Glutamatergic neuron (in vitro differentiated cells): Measurements from ENCODE around the gene SREBF2. TPM values are rescaled to one million over a fixed set of nuclear protein-coding genes. Genes with fewer than 3 reads are reported as not detected.
"Not testable (repeated sequence)": the region's sequence is repeated elsewhere in the genome, so short reads cannot be mapped to it uniquely, and the experiment has no call there.

Experiments used
- DNase-seq: peaks from one replicate; pipeline ENCODE4 v3.0.0; 2022
- H3K27ac Mint-ChIP-seq: one replicate; pipeline ENCODE4 v1.8.0; 2020; ENCODE audit warnings: mild to moderate bottlenecking, mixed read lengths, inconsistent platforms; ENCODE audit not compliant: unreplicated experiment
- H3K27me3 Mint-ChIP-seq: one replicate; pipeline ENCODE4 v1.8.0; 2020; ENCODE audit warnings: mild to moderate bottlenecking, moderate library complexity, mixed read lengths, inconsistent platforms; ENCODE audit not compliant: unreplicated experiment
- H3K36me3 Mint-ChIP-seq: one replicate; pipeline ENCODE4 v1.8.0; 2020; ENCODE audit warnings: mild to moderate bottlenecking, mixed read lengths, inconsistent platforms; ENCODE audit not compliant: unreplicated experiment
- H3K4me1 Mint-ChIP-seq: one replicate; pipeline ENCODE4 v1.8.0; 2020; ENCODE audit warnings: mild to moderate bottlenecking, low read depth, mixed read lengths, inconsistent platforms; ENCODE audit not compliant: unreplicated experiment
- H3K4me3 Mint-ChIP-seq: one replicate; pipeline ENCODE4 v1.8.0; 2020; ENCODE audit warnings: mild to moderate bottlenecking, mixed read lengths, inconsistent platforms; ENCODE audit not compliant: unreplicated experiment
- H3K9me3 Mint-ChIP-seq: one replicate; pipeline ENCODE4 v1.8.0; 2020; ENCODE audit warnings: mild to moderate bottlenecking, moderate library complexity, mixed read lengths, inconsistent platforms; ENCODE audit not compliant: unreplicated experiment
- total RNA-seq: library from RNA; stranded (reverse); fragmentation: NEBNext Ultra II Directional; extraction: Animal tissue kit (Norgen Biotek cat#: 25700); gene quantifications from one replicate; pipeline ENCODE4 v1.2.1, GENCODE V29; 2021; ENCODE audit not compliant: unreplicated experiment
- TF ChIP-seq, protein P1 (sequence below): fragments of 200-600 bp; sonication (generic); IDR thresholded peaks from one replicate; pipeline ENCODE4 v1.5.0; 2021; ENCODE audit not compliant: partially characterized antibody, unreplicated experiment

SREBF2 gene
- total RNA-seq, 1 donor from 2014 or later, result 291 TPM

DNA sequence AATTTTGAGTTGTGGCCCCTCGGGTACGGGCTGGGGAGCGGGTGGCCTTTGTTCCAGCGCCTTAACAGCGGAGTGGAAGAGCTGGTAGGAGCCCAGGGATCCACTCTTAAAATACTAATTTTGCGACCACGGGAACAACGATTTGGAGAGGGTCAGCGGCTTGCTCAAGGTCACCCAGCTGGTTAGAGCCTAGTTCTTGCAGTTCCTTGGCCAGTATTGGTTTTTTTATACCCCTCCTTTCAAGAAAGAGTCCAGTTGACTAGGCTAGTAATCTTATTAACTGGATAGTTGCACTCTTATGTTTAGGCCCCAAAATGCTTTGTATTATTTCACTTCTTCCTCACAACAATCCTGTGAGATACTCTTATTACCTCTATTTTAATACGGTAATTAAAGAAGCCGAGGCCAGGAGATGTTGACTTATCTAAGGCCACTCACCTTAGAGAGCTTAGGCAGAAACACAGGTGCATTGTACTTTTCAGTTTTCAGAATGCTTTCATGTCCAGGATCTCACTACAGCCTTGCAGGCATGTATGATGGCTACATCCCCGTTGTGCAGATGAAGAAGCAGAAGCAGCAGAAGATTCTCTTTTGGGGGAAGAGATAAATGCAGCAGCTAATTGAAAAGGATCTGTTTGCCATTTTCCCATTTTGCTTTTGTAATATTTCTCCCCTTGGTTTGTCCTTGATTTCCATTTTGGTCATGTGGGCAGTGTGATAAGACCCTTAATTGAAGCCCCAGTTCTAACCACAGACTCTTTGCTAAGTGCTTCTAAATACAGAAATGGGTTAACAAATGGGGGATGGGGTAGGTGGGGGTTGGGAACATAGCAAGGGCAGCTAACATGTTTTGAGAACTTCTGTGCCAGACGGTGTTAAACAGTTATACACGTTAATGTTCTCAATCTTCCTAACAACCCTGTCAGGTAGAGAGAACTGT is 1.4 kb downstream of the SREBF2 start:
- DNase-seq, result no peak
- H3K36me3 Mint-ChIP-seq, result peaks cover 17% of the 10 kb centered on the region
- peaks cover 17% of the 10 kb centered on the region for H3K9me3 Mint-ChIP-seq
- peak overlapping the region; percentile 98 for H3K4me3 Mint-ChIP-seq
- H3K27ac Mint-ChIP-seq, result peak overlapping the region; percentile 96
- peaks cover 17% of the 10 kb centered on the region for H3K4me1 Mint-ChIP-seq
- peaks cover 12% of the 10 kb centered on the region for H3K27me3 Mint-ChIP-seq
- TF ChIP-seq, protein P1, sequence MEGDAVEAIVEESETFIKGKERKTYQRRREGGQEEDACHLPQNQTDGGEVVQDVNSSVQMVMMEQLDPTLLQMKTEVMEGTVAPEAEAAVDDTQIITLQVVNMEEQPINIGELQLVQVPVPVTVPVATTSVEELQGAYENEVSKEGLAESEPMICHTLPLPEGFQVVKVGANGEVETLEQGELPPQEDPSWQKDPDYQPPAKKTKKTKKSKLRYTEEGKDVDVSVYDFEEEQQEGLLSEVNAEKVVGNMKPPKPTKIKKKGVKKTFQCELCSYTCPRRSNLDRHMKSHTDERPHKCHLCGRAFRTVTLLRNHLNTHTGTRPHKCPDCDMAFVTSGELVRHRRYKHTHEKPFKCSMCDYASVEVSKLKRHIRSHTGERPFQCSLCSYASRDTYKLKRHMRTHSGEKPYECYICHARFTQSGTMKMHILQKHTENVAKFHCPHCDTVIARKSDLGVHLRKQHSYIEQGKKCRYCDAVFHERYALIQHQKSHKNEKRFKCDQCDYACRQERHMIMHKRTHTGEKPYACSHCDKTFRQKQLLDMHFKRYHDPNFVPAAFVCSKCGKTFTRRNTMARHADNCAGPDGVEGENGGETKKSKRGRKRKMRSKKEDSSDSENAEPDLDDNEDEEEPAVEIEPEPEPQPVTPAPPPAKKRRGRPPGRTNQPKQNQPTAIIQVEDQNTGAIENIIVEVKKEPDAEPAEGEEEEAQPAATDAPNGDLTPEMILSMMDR, result no peak

DNA sequence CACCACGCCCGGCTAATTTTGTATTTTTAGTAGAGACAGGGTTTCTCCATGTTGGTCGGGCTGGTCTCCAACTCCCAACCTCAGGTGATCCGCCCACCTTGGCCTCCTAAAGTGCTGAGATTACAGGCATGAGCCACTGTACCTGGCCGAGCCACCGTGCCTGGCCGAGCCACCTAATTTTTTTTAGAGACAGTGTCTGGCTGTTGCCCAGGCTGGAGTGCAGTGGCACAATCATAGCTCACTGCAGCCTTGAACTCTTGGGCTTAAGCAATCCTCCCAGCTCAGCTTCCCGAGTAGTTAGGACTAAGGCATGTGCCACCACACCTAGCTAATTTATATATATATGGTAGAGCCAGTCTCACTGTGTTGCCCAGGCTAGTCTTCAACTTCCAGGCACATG is 2.6 kb downstream of the SREBF2 start:
- peak overlapping the region; percentile 38 for H3K4me3 Mint-ChIP-seq
- H3K27me3 Mint-ChIP-seq, result peaks cover 12% of the 10 kb centered on the region
- not testable (repeated sequence) for H3K27ac Mint-ChIP-seq, DNase-seq
- peaks cover 19% of the 10 kb centered on the region for H3K36me3 Mint-ChIP-seq
- H3K9me3 Mint-ChIP-seq, result peaks cover 15% of the 10 kb centered on the region
- H3K4me1 Mint-ChIP-seq, result peaks cover 18% of the 10 kb centered on the region

DNA sequence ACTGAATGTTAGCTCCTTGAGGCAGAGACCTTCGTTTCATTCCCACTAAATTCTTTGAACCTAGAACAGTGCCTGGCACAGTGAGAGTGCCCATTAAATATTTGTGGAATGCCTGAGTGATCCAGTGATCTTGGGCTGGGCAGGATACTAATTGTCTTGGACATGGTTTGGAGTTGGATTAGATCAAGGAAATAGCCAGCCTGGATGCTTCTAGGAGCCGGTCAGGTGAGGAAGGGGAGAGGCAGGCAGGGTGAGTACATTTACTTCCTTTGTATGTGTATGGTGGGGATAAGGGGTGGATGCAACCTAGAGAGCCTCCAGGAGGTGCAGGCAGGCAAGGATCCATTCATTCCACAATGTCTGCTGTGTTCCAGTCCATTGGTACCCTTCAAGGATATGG is 3.6 kb downstream of the SREBF2 start:
- H3K9me3 Mint-ChIP-seq, result peaks cover 15% of the 10 kb centered on the region
- peak overlapping the region; percentile 62 for H3K4me3 Mint-ChIP-seq
- H3K4me1 Mint-ChIP-seq, result peaks cover 18% of the 10 kb centered on the region
- peaks cover 12% of the 10 kb centered on the region for H3K27me3 Mint-ChIP-seq
- peaks cover 19% of the 10 kb centered on the region for H3K36me3 Mint-ChIP-seq
- no peak for DNase-seq
- TF ChIP-seq, protein P1, result no peak
- H3K27ac Mint-ChIP-seq, result no peak overlapping the region

DNA sequence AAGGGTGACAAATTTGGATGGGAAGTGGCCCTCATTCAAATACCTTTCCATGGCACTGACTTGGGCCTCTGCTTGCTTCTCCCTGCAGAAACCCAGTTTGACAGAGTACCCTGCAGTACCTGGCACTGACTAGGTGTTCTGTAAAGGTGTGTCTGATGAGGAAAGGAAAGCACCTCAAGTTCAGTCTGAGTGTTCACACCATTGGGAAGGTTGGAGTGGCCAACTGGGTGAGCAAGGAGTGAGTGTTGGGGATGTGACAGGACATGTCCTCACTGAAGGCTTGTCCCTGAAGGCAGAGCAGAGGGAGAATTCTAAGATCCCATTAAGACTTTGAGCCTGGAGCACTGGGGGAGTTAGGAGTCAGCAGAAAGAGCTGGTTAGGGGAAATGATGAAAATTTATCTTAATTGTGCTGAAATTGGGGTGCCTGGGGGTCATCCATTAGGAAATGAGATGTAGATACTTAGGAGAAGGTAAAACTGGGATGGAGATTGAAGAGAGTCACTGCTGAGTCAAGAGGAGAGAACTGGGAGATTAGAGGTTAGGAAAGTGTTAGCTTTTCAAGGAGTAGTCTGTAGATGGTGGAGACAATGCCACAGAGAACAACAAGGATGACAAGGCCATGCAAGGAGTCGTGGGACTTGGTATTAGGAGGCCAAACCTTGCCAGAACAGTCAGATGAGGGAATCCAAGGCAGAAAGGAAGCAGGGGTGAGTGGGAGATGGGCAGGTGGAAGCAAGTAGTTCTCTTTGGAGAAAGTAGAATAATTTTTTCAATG is 6.1 kb downstream of the SREBF2 start:
- TF ChIP-seq, protein P1, result no peak
- H3K4me3 Mint-ChIP-seq, result peak overlapping the region; percentile 11
- peak overlapping the region; percentile 69 for H3K27ac Mint-ChIP-seq

DNA sequence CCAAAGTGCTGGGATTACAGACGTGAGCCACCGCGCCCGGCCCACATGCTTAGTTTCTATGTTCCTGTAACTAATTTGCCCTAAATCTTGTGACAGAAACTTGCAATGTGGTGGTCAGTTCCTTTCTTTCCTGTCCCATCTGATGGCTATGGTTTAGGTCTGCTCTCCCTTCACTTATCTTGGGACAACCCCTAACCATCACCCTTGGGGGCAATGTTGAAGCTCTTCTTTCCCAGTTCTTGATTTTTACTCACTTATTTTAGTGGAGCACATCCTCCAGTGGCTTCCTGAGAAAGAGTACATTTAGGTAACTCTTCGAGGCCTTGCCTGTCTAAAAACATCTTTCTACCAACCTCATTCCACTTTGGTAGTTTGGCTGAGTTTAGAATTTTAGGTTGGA is 7.3 kb downstream of the SREBF2 start:
- peak overlapping the region; percentile 2 for H3K4me3 Mint-ChIP-seq
- peaks cover 24% of the 10 kb centered on the region for H3K4me1 Mint-ChIP-seq
- H3K9me3 Mint-ChIP-seq, result no peaks in the 10 kb centered on the region
- H3K27ac Mint-ChIP-seq, result no peak overlapping the region
- TF ChIP-seq, protein P1, result no peak
- peaks cover 19% of the 10 kb centered on the region for H3K36me3 Mint-ChIP-seq
- DNase-seq, result no peak
- no peaks in the 10 kb centered on the region for H3K27me3 Mint-ChIP-seq

More for the DNA sequence above, 6.1 kb downstream of the SREBF2 start:
- Mint-ChIP-seq H3K36me3 (peaks cover 19% of the 10 kb centered on the region), H3K4me1 (peaks cover 19% of the 10 kb centered on the region), H3K27me3 (peaks cover 1% of the 10 kb centered on the region), H3K9me3 (peaks cover 3% of the 10 kb centered on the region)
- no peak for DNase-seq
